ENCODE results near the gene TMEM131L.
"Not testable (repeated sequence)": the region's sequence is repeated elsewhere in the genome, so short reads cannot be mapped to it uniquely, and the experiment has no call there.

Gene TMEM131L

DNA sequence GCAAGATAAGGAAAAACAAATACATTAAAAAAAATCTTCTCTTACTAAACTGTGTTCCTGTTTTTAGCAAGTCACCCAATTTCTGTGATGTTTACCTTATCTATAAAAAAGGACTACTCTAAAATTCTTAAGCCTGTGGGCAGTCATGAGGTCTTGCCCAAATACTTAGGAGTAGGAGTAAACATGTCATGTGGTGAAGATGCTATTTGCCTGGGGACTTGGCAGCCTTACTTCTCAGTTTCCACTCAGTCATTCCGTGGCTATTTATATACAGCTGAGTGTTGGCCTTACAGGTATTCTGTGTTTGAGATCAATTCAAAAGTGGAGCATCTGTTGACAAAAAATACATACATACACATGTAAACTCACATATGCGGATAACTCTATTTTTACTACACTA lies 128.1 kb downstream of the TMEM131L start:
- H3K27me3 ChIP-seq (ENCODE audit: control insufficient read depth in 1 of 2, insufficient read depth in 2 of 2, low read length in 2 of 2): no peaks in the 10 kb centered on the region
- H3K9me3 ChIP-seq (ENCODE audit: low read length): no peaks in the 10 kb centered on the region
- no peak overlapping the region for H3K4me3 ChIP-seq (ENCODE audit: low read depth in 1 of 2, low read length in 2 of 2)
- peaks cover 7% of the 10 kb centered on the region for H3K36me3 ChIP-seq (ENCODE audit: insufficient read depth, low read length)
- no peak overlapping the region for H3K9ac ChIP-seq (ENCODE audit: low read length)
- H3K4me1 ChIP-seq (ENCODE audit: insufficient read depth, low read length): peaks cover 26% of the 10 kb centered on the region
- H3K27ac ChIP-seq (ENCODE audit: low read depth, low read length): no peak overlapping the region

DNA sequence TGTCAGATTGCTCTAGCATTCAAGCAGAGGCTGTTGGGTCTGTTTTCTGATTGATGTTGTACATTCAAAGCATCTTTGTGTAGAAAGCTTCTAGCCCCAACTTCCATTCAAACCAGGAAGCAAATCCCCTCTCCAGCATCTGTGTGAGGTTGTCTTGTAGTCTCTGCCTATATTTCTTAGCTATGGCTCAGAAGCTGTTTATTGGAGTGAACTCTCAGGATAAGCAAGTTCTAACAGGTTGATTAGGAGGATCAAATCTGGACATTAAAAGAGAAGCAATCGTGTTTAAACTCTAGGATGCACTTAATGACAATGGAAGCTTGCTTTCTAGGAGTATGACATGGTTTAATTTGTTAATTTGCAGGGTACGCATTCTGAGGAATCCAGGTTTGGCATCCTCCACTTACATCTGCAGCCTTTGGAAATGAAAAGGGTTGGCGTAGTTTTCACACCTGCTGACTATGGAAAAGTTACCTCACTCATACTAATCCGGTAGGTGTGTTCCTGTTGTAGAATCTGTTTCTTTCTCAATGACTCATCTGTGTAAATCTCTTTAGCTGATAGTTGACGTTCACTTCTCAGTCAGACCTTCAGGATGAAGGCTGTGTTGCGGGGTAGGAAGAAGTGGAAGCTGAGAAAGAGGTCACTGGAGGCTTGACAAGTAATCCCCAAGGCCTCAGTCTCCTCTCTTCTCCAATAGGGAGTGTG lies 129.9 kb downstream of the TMEM131L start:
- H3K27ac ChIP-seq (ENCODE audit: low read depth, low read length): no peak overlapping the region
- H3K36me3 ChIP-seq (ENCODE audit: insufficient read depth, low read length): peaks cover 9% of the 10 kb centered on the region

GRCh38 chr4:153602758-153603157 lies 136.6 kb downstream of the TMEM131L start:
- H3K36me3 ChIP-seq (ENCODE audit: insufficient read depth, low read length): peaks cover 32% of the 10 kb centered on the region
- no peak overlapping the region for H3K27ac ChIP-seq (ENCODE audit: low read depth, low read length)
- H3K27me3 ChIP-seq (ENCODE audit: control insufficient read depth in 1 of 2, insufficient read depth in 2 of 2, low read length in 2 of 2): no peaks in the 10 kb centered on the region
- no peaks in the 10 kb centered on the region for H3K9me3 ChIP-seq (ENCODE audit: low read length)
- H3K4me3 ChIP-seq (ENCODE audit: low read depth in 1 of 2, low read length in 2 of 2): no peak overlapping the region
- peaks cover 22% of the 10 kb centered on the region for H3K4me1 ChIP-seq (ENCODE audit: insufficient read depth, low read length)
- no peak overlapping the region for H3K9ac ChIP-seq (ENCODE audit: low read length)

More for the DNA sequence above, 129.9 kb downstream of the TMEM131L start:
- H3K4me3 ChIP-seq (ENCODE audit: low read depth in 1 of 2, low read length in 2 of 2): no peak overlapping the region
- H3K9me3 ChIP-seq (ENCODE audit: low read length): no peaks in the 10 kb centered on the region
- H3K27me3 ChIP-seq (ENCODE audit: control insufficient read depth in 1 of 2, insufficient read depth in 2 of 2, low read length in 2 of 2): no peaks in the 10 kb centered on the region
- peaks cover 21% of the 10 kb centered on the region for H3K4me1 ChIP-seq (ENCODE audit: insufficient read depth, low read length)
- no peak overlapping the region for H3K9ac ChIP-seq (ENCODE audit: low read length)

DNA sequence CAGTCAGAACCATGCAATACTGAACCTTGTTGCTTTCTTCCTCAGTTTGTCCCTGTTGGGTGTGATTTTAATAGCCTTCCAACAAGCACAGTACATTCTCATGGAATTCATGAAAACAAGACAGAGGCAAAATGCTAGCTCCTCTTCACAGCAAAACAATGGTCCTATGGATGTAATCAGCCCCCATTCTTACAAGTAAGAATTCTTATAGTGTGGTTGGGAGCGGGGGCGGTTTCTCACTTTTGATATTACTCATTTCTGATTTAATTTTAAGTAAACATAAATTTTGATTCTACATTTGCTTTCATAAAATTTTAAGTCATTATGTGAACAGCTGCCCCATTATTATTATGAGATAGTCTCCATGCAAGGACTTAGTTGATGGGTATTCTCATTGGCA lies 137.1 kb downstream of the TMEM131L start:
- Histone ChIP-seq H3K4me3 (ENCODE audit: low read depth in 1 of 2, low read length in 2 of 2) (no peak overlapping the region), H3K9ac (ENCODE audit: low read length) (no peak overlapping the region), H3K4me1 (ENCODE audit: insufficient read depth, low read length) (peaks cover 27% of the 10 kb centered on the region), H3K9me3 (ENCODE audit: low read length) (no peaks in the 10 kb centered on the region), H3K27me3 (ENCODE audit: control insufficient read depth in 1 of 2, insufficient read depth in 2 of 2, low read length in 2 of 2) (no peaks in the 10 kb centered on the region), H3K27ac (ENCODE audit: low read depth, low read length) (no peak overlapping the region), H3K36me3 (ENCODE audit: insufficient read depth, low read length) (peaks cover 32% of the 10 kb centered on the region)

GRCh38 chr4:153603835-153604234 lies 137.7 kb downstream of the TMEM131L start:
- Histone ChIP-seq H3K4me1 (ENCODE audit: insufficient read depth, low read length) (peaks cover 33% of the 10 kb centered on the region), H3K27ac (ENCODE audit: low read depth, low read length) (peak overlapping the region; percentile 6), H3K9ac (ENCODE audit: low read length) (no peak overlapping the region), H3K9me3 (ENCODE audit: low read length) (no peaks in the 10 kb centered on the region), H3K36me3 (ENCODE audit: insufficient read depth, low read length) (peaks cover 31% of the 10 kb centered on the region), H3K27me3 (ENCODE audit: control insufficient read depth in 1 of 2, insufficient read depth in 2 of 2, low read length in 2 of 2) (no peaks in the 10 kb centered on the region), H3K4me3 (ENCODE audit: low read depth in 1 of 2, low read length in 2 of 2) (no peak overlapping the region)

- H3K4me3 ChIP-seq (ENCODE audit: low read depth in 1 of 2, low read length in 2 of 2); H3K27me3 ChIP-seq (ENCODE audit: control insufficient read depth in 1 of 2, insufficient read depth in 2 of 2, low read length in 2 of 2); H3K9me3 ChIP-seq (ENCODE audit: low read length); H3K27ac ChIP-seq (ENCODE audit: low read depth, low read length); H3K9ac ChIP-seq (ENCODE audit: low read length): not testable (repeated sequence)
- H3K4me1 ChIP-seq (ENCODE audit: insufficient read depth, low read length): peaks cover 40% of the 10 kb centered on the region
- H3K36me3 ChIP-seq (ENCODE audit: insufficient read depth, low read length): peaks cover 11% of the 10 kb centered on the region
Observed at GRCh38 chr4:153609070-153609469, 142.9 kb downstream of the TMEM131L start.

- H3K9ac ChIP-seq (ENCODE audit: low read length): no peak overlapping the region
- no peak overlapping the region for H3K4me3 ChIP-seq (ENCODE audit: low read depth in 1 of 2, low read length in 2 of 2)
- no peaks in the 10 kb centered on the region for H3K9me3 ChIP-seq (ENCODE audit: low read length)
- H3K4me1 ChIP-seq (ENCODE audit: insufficient read depth, low read length): peaks cover 30% of the 10 kb centered on the region
- no peak overlapping the region for H3K27ac ChIP-seq (ENCODE audit: low read depth, low read length)
- H3K27me3 ChIP-seq (ENCODE audit: control insufficient read depth in 1 of 2, insufficient read depth in 2 of 2, low read length in 2 of 2): no peaks in the 10 kb centered on the region
- H3K36me3 ChIP-seq (ENCODE audit: insufficient read depth, low read length): peaks cover 7% of the 10 kb centered on the region
Observed at GRCh38 chr4:153610623-153611376, 144.6 kb downstream of the TMEM131L start.

- H3K4me3 ChIP-seq (ENCODE audit: low read depth in 1 of 2, low read length in 2 of 2): no peak overlapping the region
- no peaks in the 10 kb centered on the region for H3K9me3 ChIP-seq (ENCODE audit: low read length)
- no peak overlapping the region for H3K9ac ChIP-seq (ENCODE audit: low read length)
- H3K4me1 ChIP-seq (ENCODE audit: insufficient read depth, low read length): peaks cover 30% of the 10 kb centered on the region
- H3K36me3 ChIP-seq (ENCODE audit: insufficient read depth, low read length): peaks cover 7% of the 10 kb centered on the region
- H3K27ac ChIP-seq (ENCODE audit: low read depth, low read length): no peak overlapping the region
- H3K27me3 ChIP-seq (ENCODE audit: control insufficient read depth in 1 of 2, insufficient read depth in 2 of 2, low read length in 2 of 2): no peaks in the 10 kb centered on the region
Observed at GRCh38 chr4:153611679-153612078, 145.5 kb downstream of the TMEM131L start.

GRCh38 chr4:153612878-153613277 lies 146.7 kb downstream of the TMEM131L start:
- no peak overlapping the region for H3K4me3 ChIP-seq (ENCODE audit: low read depth in 1 of 2, low read length in 2 of 2)
- peaks cover 28% of the 10 kb centered on the region for H3K4me1 ChIP-seq (ENCODE audit: insufficient read depth, low read length)
- H3K27ac ChIP-seq (ENCODE audit: low read depth, low read length): no peak overlapping the region
- H3K36me3 ChIP-seq (ENCODE audit: insufficient read depth, low read length): peaks cover 7% of the 10 kb centered on the region
- no peaks in the 10 kb centered on the region for H3K27me3 ChIP-seq (ENCODE audit: control insufficient read depth in 1 of 2, insufficient read depth in 2 of 2, low read length in 2 of 2)
- H3K9ac ChIP-seq (ENCODE audit: low read length): no peak overlapping the region
- no peaks in the 10 kb centered on the region for H3K9me3 ChIP-seq (ENCODE audit: low read length)

- peaks cover 8% of the 10 kb centered on the region for H3K36me3 ChIP-seq (ENCODE audit: insufficient read depth, low read length)
- no peak overlapping the region for H3K9ac ChIP-seq (ENCODE audit: low read length)
- peaks cover 5% of the 10 kb centered on the region for H3K4me1 ChIP-seq (ENCODE audit: insufficient read depth, low read length)
- no peak overlapping the region for H3K27ac ChIP-seq (ENCODE audit: low read depth, low read length)
- no peak overlapping the region for H3K4me3 ChIP-seq (ENCODE audit: low read depth in 1 of 2, low read length in 2 of 2)
- H3K9me3 ChIP-seq (ENCODE audit: low read length): no peaks in the 10 kb centered on the region
- H3K27me3 ChIP-seq (ENCODE audit: control insufficient read depth in 1 of 2, insufficient read depth in 2 of 2, low read length in 2 of 2): no peaks in the 10 kb centered on the region
Observed at GRCh38 chr4:153616006-153616555, 149.9 kb downstream of the TMEM131L start.

- Histone ChIP-seq H3K9ac (ENCODE audit: low read length) (no peak overlapping the region), H3K27me3 (ENCODE audit: control insufficient read depth in 1 of 2, insufficient read depth in 2 of 2, low read length in 2 of 2) (no peaks in the 10 kb centered on the region), H3K4me3 (ENCODE audit: low read depth in 1 of 2, low read length in 2 of 2) (no peak overlapping the region), H3K36me3 (ENCODE audit: insufficient read depth, low read length) (peaks cover 14% of the 10 kb centered on the region), H3K9me3 (ENCODE audit: low read length) (no peaks in the 10 kb centered on the region), H3K4me1 (ENCODE audit: insufficient read depth, low read length) (peaks cover 4% of the 10 kb centered on the region), H3K27ac (ENCODE audit: low read depth, low read length) (no peak overlapping the region)
Observed at GRCh38 chr4:153618833-153619232, 152.7 kb downstream of the TMEM131L start.

Data from muscle layer of colon (tissue), 2 donors.